Measurements from ENCODE around the gene APBB1. TPM values are rescaled to one million over a fixed set of nuclear protein-coding genes. Genes with fewer than 3 reads are reported as not detected.

APBB1 gene
- total RNA-seq, 6 donors from 2014 or later: 30.4 to 66.8 (median 40.0) TPM

GRCh38 chr11:6353367-6353987 is 65.4 kb downstream of the APBB1 start:
- ATAC-seq (ENCODE audit: low FRiP score in 2 of 2) (peak; percentile 79 to 81), DNase-seq (peak in 1 of 2 donors; percentile 74)
- no peak overlapping the region for H3K27ac ChIP-seq
- H3K9me3 ChIP-seq: no peaks in the 10 kb centered on the region
- no peaks in the 10 kb centered on the region for H3K36me3 ChIP-seq
- TF ChIP-seq POLR2A (IDR thresholded peaks at IDR 0.05): no peak
- peak; percentile 85 to 93 (median 89) for TF ChIP-seq CTCF (IDR thresholded peaks at IDR 0.05)
- no peak for TF ChIP-seq POLR2AphosphoS5 (IDR thresholded peaks at IDR 0.05)
- H3K4me1 ChIP-seq: peaks cover 3 to 14% (median 4%) of the 10 kb centered on the region in 4 donors
- WGBS, 2 donors: 1 to 7% methylated on average over 5 of the region's 5 CpGs
- no peak overlapping the region for H3K4me3 ChIP-seq
- H3K27me3 ChIP-seq: no peaks in the 10 kb centered on the region

GRCh38 chr11:6351782-6352382 is 67.0 kb downstream of the APBB1 start:
- DNase-seq (no peak), ATAC-seq (ENCODE audit: low FRiP score in 2 of 2) (no peak)
- H3K27me3 ChIP-seq: no peaks in the 10 kb centered on the region
- 80 to 91% methylated on average over 5 of the region's 5 CpGs for WGBS, 2 donors
- no peak for TF ChIP-seq EP300 (IDR thresholded peaks at IDR 0.05)
- H3K9me3 ChIP-seq: no peaks in the 10 kb centered on the region
- H3K27ac ChIP-seq: no peak overlapping the region
- peaks cover 3 to 10% (median 4%) of the 10 kb centered on the region in 4 donors for H3K4me1 ChIP-seq
- no peak overlapping the region for H3K4me3 ChIP-seq
- H3K36me3 ChIP-seq: no peaks in the 10 kb centered on the region

- Histone ChIP-seq H3K27ac (no peak overlapping the region), H3K4me3 (no peak overlapping the region), H3K9me3 (no peaks in the 10 kb centered on the region), H3K27me3 (no peaks in the 10 kb centered on the region), H3K4me1 (peaks cover 0 to 5% (median 0%) of the 10 kb centered on the region in 4 donors), H3K36me3 (no peaks in the 10 kb centered on the region)
- no peak for DNase-seq
- no peak for TF ChIP-seq CTCF (IDR thresholded peaks at IDR 0.05)
- no peak for TF ChIP-seq POLR2A (IDR thresholded peaks at IDR 0.05)
- ATAC-seq (ENCODE audit: low FRiP score in 2 of 2): no peak
- WGBS, 2 donors: 81 to 84% methylated on average over 2 of the region's 2 CpGs
Measured at GRCh38 chr11:6350486-6350885, 68.4 kb downstream of the APBB1 start.

GRCh38 chr11:6350043-6350442 is 68.9 kb downstream of the APBB1 start:
- ATAC-seq (ENCODE audit: low FRiP score in 2 of 2) (no peak), DNase-seq (no peak)
- Histone ChIP-seq H3K9me3 (no peaks in the 10 kb centered on the region), H3K4me3 (no peak overlapping the region), H3K27ac (no peak overlapping the region), H3K4me1 (peaks cover 0 to 5% (median 0%) of the 10 kb centered on the region in 4 donors), H3K36me3 (no peaks in the 10 kb centered on the region), H3K27me3 (no peaks in the 10 kb centered on the region)
- no peak for TF ChIP-seq POLR2A (IDR thresholded peaks at IDR 0.05)
- no peak for TF ChIP-seq EP300 (IDR thresholded peaks at IDR 0.05)
- no peak for TF ChIP-seq CTCF (IDR thresholded peaks at IDR 0.05)
- TF ChIP-seq POLR2AphosphoS5 (IDR thresholded peaks at IDR 0.05): no peak

GRCh38 chr11:6345366-6345765 is 73.5 kb downstream of the APBB1 start:
- DNase-seq (no peak), ATAC-seq (ENCODE audit: low FRiP score in 2 of 2) (no peak)
- WGBS, 2 donors: 79 to 91% methylated on average over 1 of the region's 1 CpG
- H3K36me3 ChIP-seq: no peaks in the 10 kb centered on the region
- no peaks in the 10 kb centered on the region for H3K9me3 ChIP-seq
- no peak overlapping the region for H3K4me3 ChIP-seq
- no peaks in the 10 kb centered on the region for H3K27me3 ChIP-seq
- no peaks in the 10 kb centered on the region for H3K4me1 ChIP-seq
- H3K27ac ChIP-seq: no peak overlapping the region
- TF ChIP-seq CTCF (IDR thresholded peaks at IDR 0.05): no peak

Other genes starting within 250 kb of the APBB1 start
- gene OR52B2, start 248.8 kb downstream of the APBB1 start, total RNA-seq: under 1 TPM in 1 of 6 donors, not detected in 5; 0.40 TPM
- gene OR52W1, start 219.9 kb downstream of the APBB1 start, total RNA-seq: not detected
- gene C11orf42, start 213.5 kb downstream of the APBB1 start, total RNA-seq: not detected
- gene FHIP1B, start 184.5 kb downstream of the APBB1 start, total RNA-seq: 100 to 1,000 TPM in 1 of 6 donors, 10 to 100 TPM in 5; 37.4 to 163 (median 39.6) TPM
- gene CNGA4, start 180.0 kb downstream of the APBB1 start, total RNA-seq: 1 to 10 TPM in 4 of 6 donors, under 1 TPM in 2; 0.23 to 9.3 (median 1.8) TPM
- gene CCKBR, start 159.3 kb downstream of the APBB1 start, total RNA-seq: not detected
- 100 to 1,000 TPM in 2 of 6 donors, 10 to 100 TPM in 4; 45.1 to 173 (median 65.8) TPM for gene CAVIN3, start 98.6 kb downstream of the APBB1 start, total RNA-seq
- 10 to 100 TPM; 25.3 to 62.9 (median 53.9) TPM for gene SMPD1, start 28.6 kb downstream of the APBB1 start, total RNA-seq
- gene HPX, start 21.9 kb upstream of the APBB1 start, total RNA-seq: 1 to 10 TPM in 5 of 6 donors, under 1 TPM in 1; 0.67 to 3.6 (median 2.6) TPM
- 10 to 100 TPM; 21.4 to 63.9 (median 28.7) TPM for gene TRIM3, start 54.8 kb upstream of the APBB1 start, total RNA-seq
- 10 to 100 TPM; 41.7 to 80.7 (median 54.6) TPM for gene ARFIP2, start 62.2 kb upstream of the APBB1 start, total RNA-seq
- gene TIMM10B, start 62.4 kb upstream of the APBB1 start, total RNA-seq: 10 to 100 TPM; 21.0 to 53.0 (median 42.6) TPM
- 10 to 100 TPM; 10.5 to 79.6 (median 21.6) TPM for gene DNHD1, start 78.2 kb upstream of the APBB1 start, total RNA-seq
- gene RRP8, start 184.5 kb upstream of the APBB1 start, total RNA-seq: 10 to 100 TPM; 13.4 to 25.2 (median 22.1) TPM
- 100 to 1,000 TPM; 130 to 191 (median 146) TPM for gene ILK, start 184.7 kb upstream of the APBB1 start, total RNA-seq
- gene TAF10, start 193.1 kb upstream of the APBB1 start, total RNA-seq: 100 to 1,000 TPM in 3 of 6 donors, 10 to 100 TPM in 3; 60.8 to 153 (median 96.5) TPM
- gene TPP1, start 200.3 kb upstream of the APBB1 start, total RNA-seq: 100 to 1,000 TPM in 4 of 6 donors, 10 to 100 TPM in 2; 71.6 to 240 (median 145) TPM
- gene DCHS1, start 236.7 kb upstream of the APBB1 start, total RNA-seq: 10 to 100 TPM in 4 of 6 donors, 1 to 10 TPM in 2; 9.2 to 32.2 (median 12.8) TPM